A549 (cell line): ENCODE measurements around the gene SEMA5B. TPM values are rescaled to one million over a fixed set of nuclear protein-coding genes. Genes with fewer than 3 reads are reported as not detected.
A peak's percentile ranks its signal among the peaks of the same experiment; 100 is the strongest.

ENCODE experiments used
- ATAC-seq, 2 experiments: fragments of 200-7000 bp in 1 of 2; fragments of >200 bp in 1 of 2; cut with Nextera tagmentation in 1 of 2; cut with Tn5 transposase in 1 of 2; 3 replicates each; pipeline versions ENCODE4 v1.8.0 to v1.9.1; 2018 to 2020; ENCODE audit warnings: mild to moderate bottlenecking in 1 of 2, moderate library complexity in 1 of 2
- CTCF ChIA-PET: fragments of 300-600 bp; sonication (Branson Sonifier 250); formaldehyde crosslinking; extraction: SDS; loops from one replicate; lab custom pipeline; 2021; ENCODE audit warnings: antibody characterized with exemption, inconsistent platforms; lab: Yijun Ruan, JAX
- POLR2A ChIA-PET: fragments of 350-600 bp; formaldehyde crosslinking; extraction: SDS; loops from one replicate; lab custom pipeline; 2021; ENCODE audit warnings: antibody characterized with exemption, inconsistent platforms; lab: Yijun Ruan, JAX
- DNase-seq, 2 experiments: peaks; one replicate each; pipeline versions ENCODE4 v3.0.0 to v3.0.0-alpha.2; 2011 to 2016; ENCODE audit warnings: low read depth in 1 of 2, low spot score in 1 of 2
- FAIRE-seq: peaks from 2 replicates; lab custom pipeline; 2011; peaks lifted over from hg19 to GRCh38; lab: Jason Lieb, UNC
- H3K27ac ChIP-seq, 2 experiments: fragments of >200 bp; sonication (Bioruptor Twin); formaldehyde crosslinking; 3 replicates each; pipeline ENCODE4 v1.5.1; 2016 to 2017
- H3K4me1 ChIP-seq: fragments of >200 bp; sonication (Bioruptor Twin); formaldehyde crosslinking; 3 replicates; pipeline ENCODE4 v1.6.1; 2016
- H3K4me2 ChIP-seq: fragments of >200 bp; sonication (Bioruptor Twin); formaldehyde crosslinking; 3 replicates; pipeline ENCODE4 v1.6.1; 2016
- H3K4me3 ChIP-seq: fragments of >200 bp; sonication (Bioruptor Twin); formaldehyde crosslinking; 3 replicates; pipeline ENCODE4 v1.5.1; 2016
- H3K9me3 ChIP-seq: fragments of >200 bp; sonication (Bioruptor Twin); formaldehyde crosslinking; 3 replicates; pipeline ENCODE4 v1.6.1; 2016
- CHD2 ChIP-seq: fragments of 150-350 bp; IDR thresholded peaks from 2 replicates; pipeline ENCODE4 v1.6.1; 2014; ENCODE audit warnings: low read length; ENCODE audit not compliant: partially characterized antibody
- ELK1 ChIP-seq: fragments of 150-350 bp; IDR thresholded peaks from 2 replicates; pipeline ENCODE4 v1.6.1; 2014; ENCODE audit warnings: low read depth, mild to moderate bottlenecking, low read length
- HEYL ChIP-seq: fragments of 250-450 bp; sonication (Bioruptor Pico); IDR thresholded peaks from 2 replicates; pipeline ENCODE4 v1.8.0; 2021; ENCODE audit warnings: mild to moderate bottlenecking, moderate library complexity
- HOXB13 ChIP-seq: fragments of 250-450 bp; sonication (Bioruptor Pico); IDR thresholded peaks from 2 replicates; pipeline ENCODE4 v1.5.0; 2020; ENCODE audit warnings: low read depth, mild to moderate bottlenecking, moderate library complexity
- JUNB ChIP-seq: fragments of >200 bp; sonication (Bioruptor Twin); formaldehyde crosslinking; IDR thresholded peaks from 2 replicates; pipeline ENCODE4 v1.6.1; 2016
- KDM1A ChIP-seq: fragments of 200-600 bp; sonication (generic); IDR thresholded peaks from 2 replicates; pipeline ENCODE4 v1.6.1; 2016; ENCODE audit warnings: low read depth, mild to moderate bottlenecking
- KDM5A ChIP-seq: fragments of 200-600 bp; sonication (generic); IDR thresholded peaks from 2 replicates; pipeline ENCODE4 v1.6.1; 2016; ENCODE audit warnings: antibody characterized with exemption, mild to moderate bottlenecking
- MAZ ChIP-seq: fragments of 150-350 bp; IDR thresholded peaks from 2 replicates; pipeline ENCODE4 v1.6.1; 2014; ENCODE audit warnings: antibody characterized with exemption, low read depth, low read length, borderline replicate concordance
- NFE2L2 ChIP-seq: fragments of 150-350 bp; conservative IDR thresholded peaks from 2 replicates; pipeline ENCODE4 v1.6.1; 2014; ENCODE audit warnings: low read length
- RAD21 ChIP-seq, 2 experiments: fragments of >200 bp in 1 of 2; sonication (Bioruptor Twin) in 1 of 2; formaldehyde crosslinking in 1 of 2; IDR thresholded peaks in 1 of 2; conservative IDR thresholded peaks in 1 of 2; 2 replicates in 1 of 2; 3 replicates in 1 of 2; pipeline ENCODE4 v1.6.1; 2012 to 2018; ENCODE audit warnings: inconsistent platforms in 1 of 2
- RCOR1 ChIP-seq: fragments of 150-350 bp; IDR thresholded peaks from 2 replicates; pipeline ENCODE4 v1.6.1; 2014; ENCODE audit warnings: antibody characterized with exemption, low read length, low read depth
- TP53 ChIP-seq: fragments of 250-450 bp; sonication (Bioruptor Pico); IDR thresholded peaks from 2 replicates; pipeline ENCODE4 v1.5.0; 2021; ENCODE audit warnings: mild to moderate bottlenecking, moderate library complexity
- ZFP36 ChIP-seq: fragments of 450-650 bp; IDR thresholded peaks from 2 replicates; pipeline ENCODE4 v1.6.1; 2014; ENCODE audit warnings: borderline replicate concordance; ENCODE audit not compliant: partially characterized antibody
- WGBS: methylation state at CpG from one replicate; pipeline ENCODE4 v1.1.6; 2017; ENCODE audit errors: missing lambda C conversion rate; 5-methylcytosine and 5-hydroxymethylcytosine counted together
- polyA plus RNA-seq, 4 experiments: library from polyadenylated mRNA; depleted of rRNA in 3 of 4; stranded (reverse); fragments of >200 nt; fragmentation: RNase III in 1 of 4; extraction: RNeasy Plus Mini Kit Qiagen cat#74134 plus additional on column Dnase treatment in 1 of 4; gene quantifications; 2 replicates in 3 of 4; 3 replicates in 1 of 4; pipeline ENCODE4 v1.2.3, GENCODE V29; 2011 to 2017
- TF ChIP-seq, protein P1 (sequence below): fragments of >200 bp; sonication (Bioruptor Twin); formaldehyde crosslinking; IDR thresholded peaks from 3 replicates; pipeline ENCODE4 v1.6.1; 2016
- TF ChIP-seq, protein P2 (sequence below): fragments of 250-450 bp; sonication (Bioruptor Pico); IDR thresholded peaks from 2 replicates; pipeline ENCODE4 v1.5.0; 2020; ENCODE audit warnings: low read depth, mild to moderate bottlenecking, moderate library complexity
- TF ChIP-seq, protein P3 (sequence below): fragments of 200-600 bp; sonication (generic); IDR thresholded peaks from 2 replicates; pipeline ENCODE4 v1.6.1; 2016; ENCODE audit warnings: antibody characterized with exemption, mild to moderate bottlenecking, moderate library complexity
- TF ChIP-seq, protein P4 (sequence below): fragments of 450-650 bp; IDR thresholded peaks from 2 replicates; pipeline ENCODE4 v1.6.1; 2014; ENCODE audit warnings: antibody characterized with exemption

SEMA5B gene
- polyA plus RNA-seq, 2 of the 4 experiments (the other 2 are of a cell fraction), result 0.03 TPM; not detected in 1

DNA sequence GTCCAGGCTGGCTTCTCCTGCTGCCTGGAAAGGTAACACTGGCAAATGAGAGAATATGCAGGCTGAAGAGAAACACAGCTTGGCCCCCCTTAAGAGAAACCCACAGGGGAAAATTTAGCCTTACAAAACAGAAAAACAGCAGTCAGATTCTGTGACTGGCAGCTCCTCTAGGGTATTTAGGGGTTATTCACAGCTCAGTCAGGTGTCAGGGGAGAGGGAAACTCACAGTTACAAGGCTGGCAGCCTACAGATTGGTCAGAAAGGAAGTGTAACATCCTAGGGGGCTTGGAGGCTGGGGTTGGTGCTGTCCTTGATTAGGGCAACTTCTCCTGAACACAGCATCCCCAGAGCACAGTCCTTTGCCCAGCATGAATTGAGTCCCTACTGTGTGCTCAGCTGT, 81.4 kb downstream of the SEMA5B start:
- FAIRE-seq, result no peak

DNA sequence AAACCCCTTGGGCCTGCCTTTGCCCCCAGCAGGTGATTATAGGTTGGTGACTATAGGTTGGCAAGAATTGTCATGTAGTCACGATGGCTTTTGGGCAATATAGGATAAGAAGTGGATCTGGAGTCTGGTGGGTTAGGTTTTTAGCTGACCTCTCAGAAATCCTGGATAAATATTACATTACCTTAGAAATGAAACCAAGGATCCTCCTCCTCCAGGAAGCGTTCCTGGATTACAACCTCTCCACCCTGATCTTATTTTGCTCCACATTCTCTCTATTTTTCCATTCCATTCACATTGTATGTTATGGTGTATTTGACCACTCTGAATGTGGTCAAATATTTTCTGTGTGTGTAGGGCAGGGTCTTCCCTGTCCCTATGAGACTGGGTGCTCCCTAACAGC, 82.3 kb downstream of the SEMA5B start:
- H3K4me2 ChIP-seq, result no peak overlapping the region
- H3K9me3 ChIP-seq, result no peaks in the 10 kb centered on the region
- CTCF ChIA-PET, result interaction anchor here (5.0 to 8.4 kb wide), 2 partner anchors 10 to 85 kb away, joined by 50 to 95 read pairs; partner anchors contain the start of gene SEMA5B
- ATAC-seq, result no peak
- TF ChIP-seq ZFP36 (peak; percentile 82), HEYL (CRISPR knock-in tag) (no peak)
- TF ChIP-seq, all 56 proteins: peak for 1
- POLR2A ChIA-PET, result no interaction called here
- DNase-seq, result no peak
- Histone ChIP-seq H3K4me3 (no peak overlapping the region), H3K4me1 (peaks cover 6% of the 10 kb centered on the region; the same call in 2 of the 3 replicates), H3K27ac (no peak overlapping the region)
- FAIRE-seq, result no peak
- WGBS, result 74% methylated on average over 2 of the region's 2 CpGs

More for the DNA sequence above, 81.4 kb downstream of the SEMA5B start:
- no peak overlapping the region for H3K4me2 ChIP-seq
- H3K4me1 ChIP-seq, result peaks cover 6% of the 10 kb centered on the region; the same call in 2 of the 3 replicates
- no peak overlapping the region for H3K27ac ChIP-seq
- ChIA-PET CTCF (interaction anchor here (8.4 kb wide), 1 partner anchor 84 kb away, joined by 95 read pairs; the partner anchor contains the start of gene SEMA5B), POLR2A (no interaction called here)
- TF ChIP-seq TP53 (CRISPR knock-in tag) (no peak), CHD2 (no peak), MAZ (no peak), JUNB (no peak), NFE2L2 (no peak), KDM1A (no peak), KDM5A (no peak), ZFP36 (no peak), RAD21 (conservative IDR thresholded peaks at IDR 0.05 in 1 of 2, IDR thresholded peaks at IDR 0.05 in 1 of 2) (no peak), ELK1 (no peak), HOXB13 (CRISPR knock-in tag) (no peak), RCOR1 (no peak)
- TF ChIP-seq, protein P1, sequence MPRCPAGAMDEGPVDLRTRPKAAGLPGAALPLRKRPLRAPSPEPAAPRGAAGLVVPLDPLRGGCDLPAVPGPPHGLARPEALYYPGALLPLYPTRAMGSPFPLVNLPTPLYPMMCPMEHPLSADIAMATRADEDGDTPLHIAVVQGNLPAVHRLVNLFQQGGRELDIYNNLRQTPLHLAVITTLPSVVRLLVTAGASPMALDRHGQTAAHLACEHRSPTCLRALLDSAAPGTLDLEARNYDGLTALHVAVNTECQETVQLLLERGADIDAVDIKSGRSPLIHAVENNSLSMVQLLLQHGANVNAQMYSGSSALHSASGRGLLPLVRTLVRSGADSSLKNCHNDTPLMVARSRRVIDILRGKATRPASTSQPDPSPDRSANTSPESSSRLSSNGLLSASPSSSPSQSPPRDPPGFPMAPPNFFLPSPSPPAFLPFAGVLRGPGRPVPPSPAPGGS, result no peak
- TF ChIP-seq, protein P2, sequence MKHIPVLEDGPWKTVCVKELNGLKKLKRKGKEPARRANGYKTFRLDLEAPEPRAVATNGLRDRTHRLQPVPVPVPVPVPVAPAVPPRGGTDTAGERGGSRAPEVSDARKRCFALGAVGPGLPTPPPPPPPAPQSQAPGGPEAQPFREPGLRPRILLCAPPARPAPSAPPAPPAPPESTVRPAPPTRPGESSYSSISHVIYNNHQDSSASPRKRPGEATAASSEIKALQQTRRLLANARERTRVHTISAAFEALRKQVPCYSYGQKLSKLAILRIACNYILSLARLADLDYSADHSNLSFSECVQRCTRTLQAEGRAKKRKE (CRISPR knock-in tag), result no peak
- TF ChIP-seq, protein P3, sequence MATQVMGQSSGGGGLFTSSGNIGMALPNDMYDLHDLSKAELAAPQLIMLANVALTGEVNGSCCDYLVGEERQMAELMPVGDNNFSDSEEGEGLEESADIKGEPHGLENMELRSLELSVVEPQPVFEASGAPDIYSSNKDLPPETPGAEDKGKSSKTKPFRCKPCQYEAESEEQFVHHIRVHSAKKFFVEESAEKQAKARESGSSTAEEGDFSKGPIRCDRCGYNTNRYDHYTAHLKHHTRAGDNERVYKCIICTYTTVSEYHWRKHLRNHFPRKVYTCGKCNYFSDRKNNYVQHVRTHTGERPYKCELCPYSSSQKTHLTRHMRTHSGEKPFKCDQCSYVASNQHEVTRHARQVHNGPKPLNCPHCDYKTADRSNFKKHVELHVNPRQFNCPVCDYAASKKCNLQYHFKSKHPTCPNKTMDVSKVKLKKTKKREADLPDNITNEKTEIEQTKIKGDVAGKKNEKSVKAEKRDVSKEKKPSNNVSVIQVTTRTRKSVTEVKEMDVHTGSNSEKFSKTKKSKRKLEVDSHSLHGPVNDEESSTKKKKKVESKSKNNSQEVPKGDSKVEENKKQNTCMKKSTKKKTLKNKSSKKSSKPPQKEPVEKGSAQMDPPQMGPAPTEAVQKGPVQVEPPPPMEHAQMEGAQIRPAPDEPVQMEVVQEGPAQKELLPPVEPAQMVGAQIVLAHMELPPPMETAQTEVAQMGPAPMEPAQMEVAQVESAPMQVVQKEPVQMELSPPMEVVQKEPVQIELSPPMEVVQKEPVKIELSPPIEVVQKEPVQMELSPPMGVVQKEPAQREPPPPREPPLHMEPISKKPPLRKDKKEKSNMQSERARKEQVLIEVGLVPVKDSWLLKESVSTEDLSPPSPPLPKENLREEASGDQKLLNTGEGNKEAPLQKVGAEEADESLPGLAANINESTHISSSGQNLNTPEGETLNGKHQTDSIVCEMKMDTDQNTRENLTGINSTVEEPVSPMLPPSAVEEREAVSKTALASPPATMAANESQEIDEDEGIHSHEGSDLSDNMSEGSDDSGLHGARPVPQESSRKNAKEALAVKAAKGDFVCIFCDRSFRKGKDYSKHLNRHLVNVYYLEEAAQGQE, result no peak
- TF ChIP-seq, protein P4, sequence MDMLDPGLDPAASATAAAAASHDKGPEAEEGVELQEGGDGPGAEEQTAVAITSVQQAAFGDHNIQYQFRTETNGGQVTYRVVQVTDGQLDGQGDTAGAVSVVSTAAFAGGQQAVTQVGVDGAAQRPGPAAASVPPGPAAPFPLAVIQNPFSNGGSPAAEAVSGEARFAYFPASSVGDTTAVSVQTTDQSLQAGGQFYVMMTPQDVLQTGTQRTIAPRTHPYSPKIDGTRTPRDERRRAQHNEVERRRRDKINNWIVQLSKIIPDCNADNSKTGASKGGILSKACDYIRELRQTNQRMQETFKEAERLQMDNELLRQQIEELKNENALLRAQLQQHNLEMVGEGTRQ, result no peak
- ATAC-seq (no peak), DNase-seq (no peak)
- no peak overlapping the region for H3K4me3 ChIP-seq
- H3K9me3 ChIP-seq, result no peaks in the 10 kb centered on the region
